HepG2 (cell line): ENCODE measurements around the gene PLEKHH3. TPM values are rescaled to one million over a fixed set of nuclear protein-coding genes. Genes with fewer than 3 reads are reported as not detected.

ENCODE experiments used
- ATAC-seq: fragments of 200-7000 bp; cut with Tn5 transposase; 3 replicates; pipeline ENCODE4 v1.9.1; 2020; ENCODE audit warnings: mild to moderate bottlenecking, moderate library complexity
- BruUV-seq: library from RNA; stranded (reverse); fragments of 400-500 nt; replicated peaks from 2 replicates; lab custom pipeline; 2021; lab: Mats Ljungman, UMichigan
- CTCF ChIA-PET: fragments of 300-600 bp; formaldehyde crosslinking; extraction: SDS; loops from one replicate; lab custom pipeline; 2021; ENCODE audit warnings: low total read pairs, inconsistent platforms, low intra/inter-chr PET ratio; lab: Yijun Ruan, JAX
- POLR2A ChIA-PET: fragments of 350-600 bp; sonication (Branson Sonifier 250); formaldehyde crosslinking; loops from one replicate; lab custom pipeline; 2020; ENCODE audit warnings: antibody characterized with exemption, inconsistent platforms; lab: Yijun Ruan, JAX
- DNase-seq: peaks from one replicate; pipeline ENCODE4 v3.0.0-alpha.2; 2015; ENCODE audit warnings: low spot score
- FAIRE-seq: peaks from 3 replicates; lab custom pipeline; 2011; peaks lifted over from hg19 to GRCh38; lab: Jason Lieb, UNC
- H2AFZ ChIP-seq: one replicate; pipeline ENCODE4 v1.6.1; 2011; ENCODE audit warnings: low read length, inconsistent platforms
- H3K27ac ChIP-seq: fragments of 300-600 bp; 3 replicates; pipeline ENCODE4 v1.8.0; 2011; ENCODE audit warnings: mixed run types, mild to moderate bottlenecking, mixed read lengths, low read length, inconsistent platforms; ENCODE audit not compliant: insufficient read depth; ENCODE audit errors: extremely low read length
- H3K27me3 ChIP-seq, 2 experiments: fragments of 200-600 bp in 1 of 2; 2 replicates in 1 of 2; 3 replicates in 1 of 2; pipeline versions ENCODE4 v1.6.0 to v1.8.0; 2011; ENCODE audit warnings: low read length in 2 of 2, mild to moderate bottlenecking in 2 of 2, moderate library complexity in 2 of 2, inconsistent platforms in 1 of 2; ENCODE audit not compliant: insufficient read depth in 2 of 2, control insufficient read depth in 1 of 2
- H3K36me3 ChIP-seq, 2 experiments: fragments of 200-600 bp in 1 of 2; replicated peaks in 1 of 2; 2 replicates in 1 of 2; 3 replicates in 1 of 2; pipeline versions ENCODE4 v1.5.1 to v1.8.0; 2011; ENCODE audit warnings: low read length in 2 of 2, inconsistent platforms in 1 of 2; ENCODE audit not compliant: insufficient read depth in 2 of 2, control insufficient read depth in 1 of 2
- H3K4me1 ChIP-seq: 2 replicates; pipeline ENCODE4 v1.5.1; 2012; ENCODE audit warnings: low read length, inconsistent platforms; ENCODE audit not compliant: insufficient read depth
- H3K4me2 ChIP-seq: 2 replicates; pipeline ENCODE4 v1.6.0; 2011; ENCODE audit warnings: low read depth, low read length, inconsistent platforms
- H3K4me3 ChIP-seq, 3 experiments: fragments of 200-600 bp in 1 of 3; sonication (generic), shearing (Covaris generic) in 1 of 3; replicated peaks in 1 of 3; 2 replicates each; pipeline ENCODE4 v1.5.1; 2011 to 2016; ENCODE audit warnings: low read length in 3 of 3, inconsistent platforms in 2 of 3, low read depth in 2 of 3, mild to moderate bottlenecking in 2 of 3, control low read depth in 1 of 3, mixed read lengths in 1 of 3; ENCODE audit not compliant: insufficient read depth in 1 of 3
- H3K79me2 ChIP-seq: one replicate; pipeline ENCODE4 v1.6.1; 2011; ENCODE audit warnings: low read length, inconsistent platforms; ENCODE audit not compliant: insufficient read depth
- H3K9ac ChIP-seq: 2 replicates; pipeline ENCODE4 v1.6.0; 2011; ENCODE audit warnings: mild to moderate bottlenecking, low read depth, low read length, inconsistent platforms; ENCODE audit not compliant: insufficient read depth
- H3K9me3 ChIP-seq: 2 replicates; pipeline ENCODE4 v1.5.1; 2012; ENCODE audit warnings: mild to moderate bottlenecking, low read length
- H4K20me1 ChIP-seq: 2 replicates; pipeline ENCODE4 v1.6.0; 2011; ENCODE audit warnings: inconsistent platforms, mild to moderate bottlenecking, low read length, moderate library complexity; ENCODE audit not compliant: insufficient read depth
- DMTF1 ChIP-seq: sonication (generic); formaldehyde crosslinking; IDR thresholded peaks from 2 replicates; pipeline ENCODE4 v1.4.0; 2020; ENCODE audit warnings: mild to moderate bottlenecking, missing genetic modification reagents
- ETV5 ChIP-seq: IDR thresholded peaks from 2 replicates; pipeline ENCODE4 v1.6.1; 2018; ENCODE audit warnings: missing biosample characterization, missing genetic modification reagents, inconsistent platforms, borderline replicate concordance
- NCOR1 ChIP-seq: fragments of 200-600 bp; sonication (generic); IDR thresholded peaks from 2 replicates; pipeline ENCODE4 v1.7.0; 2017; ENCODE audit warnings: antibody characterized with exemption, low read length, borderline replicate concordance
- SMARCE1 ChIP-seq: fragments of 450-650 bp; IDR thresholded peaks from 2 replicates; pipeline ENCODE4 v1.6.1; 2017; ENCODE audit warnings: borderline replicate concordance
- SNAI1 ChIP-seq: sonication (generic); formaldehyde crosslinking; IDR thresholded peaks from 2 replicates; pipeline ENCODE4 v1.5.0; 2020; ENCODE audit warnings: mild to moderate bottlenecking, missing genetic modification reagents, borderline replicate concordance
- ZNF350 ChIP-seq: sonication (generic); formaldehyde crosslinking; IDR thresholded peaks from 2 replicates; pipeline ENCODE4 v1.4.0; 2020; ENCODE audit warnings: mild to moderate bottlenecking, low read depth, missing genetic modification reagents, borderline replicate concordance
- WGBS: methylation state at CpG from one replicate; pipeline ENCODE4 v1.1.6; 2017; ENCODE audit warnings: low lambda C conversion rate; 5-methylcytosine and 5-hydroxymethylcytosine counted together
- in situ Hi-C: cut with HindIII; loops from 2 replicates; pipeline ENCODE4 v1.10.0; 2017; ENCODE audit warnings: low pct_unique_long_range_greater_than_20kb; ENCODE audit not compliant: extremely low pct_ligation_motif_present
- intact Hi-C: fragments of 100-400 bp; cut with micrococcal nuclease; formaldehyde crosslinking; loops from one replicate; pipeline ENCODE4 v1.10.0; 2022; ENCODE audit not compliant: unreplicated experiment
- polyA plus RNA-seq, 8 experiments: library from polyadenylated mRNA; depleted of rRNA in 3 of 8; stranded (reverse) in 7 of 8; unstranded in 1 of 8; fragments of >200 nt; fragmentation: Illumina TruSeq in 4 of 8; extraction: Trizol in 4 of 8; gene quantifications; 2 replicates each; pipeline versions ENCODE4 v1.2.1 to v1.2.3, GENCODE V29; 2011 to 2016; ENCODE audit warnings: low read depth in 4 of 8, missing spikeins in 1 of 8, mixed read lengths in 1 of 8; ENCODE audit not compliant: insufficient read depth in 1 of 8
- total RNA-seq, 5 experiments: library from RNA; depleted of rRNA; stranded (reverse); fragments of >200 nt; fragmentation: Illumina TruSeq; extraction: Trizol; gene quantifications; 2 replicates each; pipeline ENCODE4 v1.2.3, GENCODE V29; 2016; ENCODE audit warnings: low read depth in 1 of 5

Gene PLEKHH3
- total and polyA plus RNA-seq, 2 of the 13 experiments (the other 11 are each of a cell fraction or from before 2014, with no cell fraction given): 6.0 to 19.9 TPM

GRCh38 chr17:42674755-42675347, 1.9 kb downstream of the PLEKHH3 start:
- 48% methylated on average over 9 of the region's 9 CpGs for WGBS

More at GRCh38 chr17:42674755-42675347, 1.9 kb downstream of the PLEKHH3 start:
- Histone ChIP-seq H3K9me3 (no peaks in the 10 kb centered on the region), H3K4me1 (peaks cover 27% of the 10 kb centered on the region), H2AFZ (no peak overlapping the region), H3K27me3 (no peaks in the 10 kb centered on the region), H3K4me3 (peak overlapping the region; percentile 69 to 99 (median 83)), H4K20me1 (no peaks in the 10 kb centered on the region; the same call in 1 of the 2 replicates), H3K79me2 (peaks cover 22% of the 10 kb centered on the region), H3K27ac (peak overlapping the region; percentile 16), H3K4me2 (peak overlapping the region; percentile 99), H3K36me3 (peaks cover 9 to 36% of the 10 kb centered on the region in 2 experiments), H3K9ac (peak overlapping the region; percentile 82)
- BruUV-seq: no TSS peak
- in situ Hi-C loops (no loop called here), intact Hi-C loops (no loop called here)
- ChIA-PET CTCF (no interaction called here), POLR2A (interaction anchor here (1.3 to 6.3 kb wide), 2 partner anchors 8 to 14 kb away, joined by 3 to 65 read pairs; partner anchors contain the start of gene TUBG2)
- FAIRE-seq (peak; percentile 8), DNase-seq (no peak), ATAC-seq (no peak)
- TF ChIP-seq DMTF1 (CRISPR knock-in tag) (no peak), SNAI1 (0 out of 2 replicates have a peak, but pooled peaks have one; percentile 1), ZNF350 (CRISPR knock-in tag) (0 out of 2 replicates have a peak, but pooled peaks have one; percentile 20), SMARCE1 (no peak), ETV5 (CRISPR knock-in tag) (no peak), NCOR1 (no peak)
- TF ChIP-seq, all 625 proteins: peak for 2
